Caco-2 (cell line): ENCODE data around the gene ANKFY1. TPM values are rescaled to one million over a fixed set of nuclear protein-coding genes. Genes with fewer than 3 reads are reported as not detected.

Source experiments
- BruUV-seq: library from RNA; stranded (reverse); fragments of 400-500 nt; replicated peaks from 2 replicates; lab custom pipeline; 2021; lab: Mats Ljungman, UMichigan
- CTCF ChIA-PET: fragments of 300-600 bp; sonication (Branson Sonifier 250); formaldehyde crosslinking; loops from one replicate; lab custom pipeline; 2022; ENCODE audit warnings: antibody characterized with exemption; lab: Charles Lee
- POLR2A ChIA-PET: fragments of 300-600 bp; sonication (Branson Sonifier 250); formaldehyde crosslinking; loops from one replicate; lab custom pipeline; 2022; ENCODE audit warnings: antibody characterized with exemption; lab: Charles Lee
- DNase-seq, 2 experiments: peaks; one replicate each; pipeline versions ENCODE4 v3.0.0 to v3.0.0-alpha.2; 2020 to 2022
- H3K27me3 ChIP-seq: replicated peaks from 2 replicates; pipeline ENCODE4 v1.6.0; 2011; ENCODE audit warnings: low read length; ENCODE audit not compliant: control insufficient read depth, insufficient read depth
- H3K36me3 ChIP-seq: 2 replicates; pipeline ENCODE4 v1.5.1; 2011; ENCODE audit warnings: low read length; ENCODE audit not compliant: control insufficient read depth, insufficient read depth
- H3K4me1 ChIP-seq: fragments of 250-450 bp; sonication (Bioruptor Pico); 2 replicates; pipeline ENCODE4 v1.5.1; 2020; ENCODE audit warnings: mild to moderate bottlenecking
- H3K4me3 ChIP-seq: 2 replicates; pipeline ENCODE4 v1.5.1; 2011; ENCODE audit warnings: low read depth, mild to moderate bottlenecking, control low read depth, low read length
- H3K9me3 ChIP-seq: fragments of 250-450 bp; sonication (Bioruptor Pico); 2 replicates; pipeline ENCODE4 v1.5.1; 2020; ENCODE audit warnings: mild to moderate bottlenecking, moderate library complexity
- H3K27ac Mint-ChIP-seq: one replicate; pipeline ENCODE4 v1.8.0; 2022; ENCODE audit warnings: mixed read lengths; ENCODE audit not compliant: unreplicated experiment
- H3K27me3 Mint-ChIP-seq: one replicate; pipeline ENCODE4 v1.8.0; 2022; ENCODE audit warnings: mixed read lengths; ENCODE audit not compliant: insufficient read depth, unreplicated experiment
- H3K36me3 Mint-ChIP-seq: one replicate; pipeline ENCODE4 v1.8.0; 2022; ENCODE audit warnings: mild to moderate bottlenecking, mixed read lengths; ENCODE audit not compliant: insufficient read depth, unreplicated experiment
- H3K4me1 Mint-ChIP-seq: one replicate; pipeline ENCODE4 v1.8.0; 2022; ENCODE audit warnings: low read depth, mixed read lengths; ENCODE audit not compliant: unreplicated experiment
- H3K4me3 Mint-ChIP-seq: one replicate; pipeline ENCODE4 v1.8.0; 2022; ENCODE audit warnings: mild to moderate bottlenecking, moderate library complexity, mixed read lengths; ENCODE audit not compliant: unreplicated experiment
- H3K9me3 Mint-ChIP-seq: one replicate; pipeline ENCODE4 v1.8.0; 2022; ENCODE audit warnings: mixed read lengths; ENCODE audit not compliant: unreplicated experiment
- CTCF ChIP-seq, 2 experiments: fragments of 200-600 bp in 1 of 2; IDR thresholded peaks; 1 replicate in 1 of 2; 2 replicates in 1 of 2; pipeline versions ENCODE4 v1.5.1 to v1.8.0; 2011 to 2022; ENCODE audit warnings: antibody characterized with exemption in 1 of 2, control low read depth in 1 of 2, inconsistent platforms in 1 of 2, low read depth in 1 of 2, low read length in 1 of 2, mild to moderate bottlenecking in 1 of 2, moderate library complexity in 1 of 2; ENCODE audit not compliant: insufficient read depth in 1 of 2, severe bottlenecking in 1 of 2, unreplicated experiment in 1 of 2
- intact Hi-C: fragments of 100-400 bp; cut with micrococcal nuclease; formaldehyde crosslinking; loops from one replicate; pipeline ENCODE4 v1.10.0; 2022; ENCODE audit not compliant: unreplicated experiment
- total RNA-seq: library from RNA; stranded (reverse); gene quantifications from 2 replicates; pipeline ENCODE4 v1.2.3, GENCODE V29; 2022

ANKFY1 gene
- total RNA-seq, 1 experiment from 2014 or later: 25.0 TPM

- Histone ChIP-seq H3K36me3 (no peaks in the 10 kb centered on the region), H3K4me3 (no peak overlapping the region), H3K4me1 (no peaks in the 10 kb centered on the region), H3K9me3 (no peaks in the 10 kb centered on the region), H3K27me3 (no peaks in the 10 kb centered on the region)
- Mint-ChIP-seq H3K27me3 (no peaks in the 10 kb centered on the region), H3K9me3 (no peaks in the 10 kb centered on the region), H3K27ac (peak overlapping the region; percentile 78), H3K36me3 (peaks cover 13% of the 10 kb centered on the region), H3K4me1 (peaks cover 6% of the 10 kb centered on the region), H3K4me3 (no peak overlapping the region)
- ChIA-PET CTCF (no interaction called here), POLR2A (no interaction called here)
- intact Hi-C loops: no loop called here
- BruUV-seq: no TSS peak
- TF ChIP-seq CTCF (IDR thresholded peaks at IDR 0.05; ENCODE audit: insufficient read depth in 1 of 2, low read depth in 1 of 2, low read length in 1 of 2, severe bottlenecking in 1 of 2, unreplicated experiment in 1 of 2): no peak
- no peak for DNase-seq
These were observed 101.5 kb downstream of the ANKFY1 start for GRCh38 chr17:4162321-4162720.

GRCh38 chr17:4161967-4162305 lies 101.8 kb downstream of the ANKFY1 start:
- H3K27me3 Mint-ChIP-seq: no peaks in the 10 kb centered on the region
- peak overlapping the region; percentile 78 for H3K27ac Mint-ChIP-seq
- H3K4me3 Mint-ChIP-seq: no peak overlapping the region
- no peak for TF ChIP-seq CTCF (IDR thresholded peaks at IDR 0.05; ENCODE audit: insufficient read depth in 1 of 2, low read depth in 1 of 2, low read length in 1 of 2, severe bottlenecking in 1 of 2, unreplicated experiment in 1 of 2)
- no TSS peak for BruUV-seq
- CTCF ChIA-PET: no interaction called here
- no peak overlapping the region for H3K4me3 ChIP-seq
- intact Hi-C loops: no loop called here
- peaks cover 6% of the 10 kb centered on the region for H3K4me1 Mint-ChIP-seq
- H3K9me3 Mint-ChIP-seq: no peaks in the 10 kb centered on the region
- no peaks in the 10 kb centered on the region for H3K36me3 ChIP-seq
- POLR2A ChIA-PET: interaction anchor here (0.6 kb wide), 1 partner anchor 443 kb away, joined by 3 read pairs; no protein-coding TSS in a partner anchor
- DNase-seq: no peak
- no peaks in the 10 kb centered on the region for H3K4me1 ChIP-seq
- no peaks in the 10 kb centered on the region for H3K9me3 ChIP-seq
- peaks cover 11% of the 10 kb centered on the region for H3K36me3 Mint-ChIP-seq
- no peaks in the 10 kb centered on the region for H3K27me3 ChIP-seq

GRCh38 chr17:4161192-4161966 lies 102.4 kb downstream of the ANKFY1 start:
- H3K4me1 ChIP-seq: no peaks in the 10 kb centered on the region
- H3K4me3 ChIP-seq: no peak overlapping the region
- H3K27me3 ChIP-seq: no peaks in the 10 kb centered on the region
- H3K27me3 Mint-ChIP-seq: no peaks in the 10 kb centered on the region
- no peaks in the 10 kb centered on the region for H3K9me3 Mint-ChIP-seq
- peaks cover 11% of the 10 kb centered on the region for H3K36me3 Mint-ChIP-seq
- DNase-seq: peak; percentile 32 to 50
- no peak overlapping the region for H3K4me3 Mint-ChIP-seq
- CTCF ChIA-PET: no interaction called here
- no TSS peak for BruUV-seq
- H3K9me3 ChIP-seq: no peaks in the 10 kb centered on the region
- H3K4me1 Mint-ChIP-seq: peaks cover 6% of the 10 kb centered on the region
- intact Hi-C loops: no loop called here
- TF ChIP-seq CTCF (IDR thresholded peaks at IDR 0.05; ENCODE audit: insufficient read depth in 1 of 2, low read depth in 1 of 2, low read length in 1 of 2, severe bottlenecking in 1 of 2, unreplicated experiment in 1 of 2): no peak
- H3K36me3 ChIP-seq: no peaks in the 10 kb centered on the region
- POLR2A ChIA-PET: interaction anchor here (0.6 kb wide), 2 partner anchors 24 to 444 kb away, joined by 3 to 4 read pairs; no protein-coding TSS in a partner anchor
- H3K27ac Mint-ChIP-seq: peak overlapping the region; percentile 78
